MCF 10A (cell line): ENCODE measurements around the gene GEMIN2. TPM values are rescaled to one million over a fixed set of nuclear protein-coding genes. Genes with fewer than 3 reads are reported as not detected.
"Not testable (repeated sequence)": the region's sequence is repeated elsewhere in the genome, so short reads cannot be mapped to it uniquely, and the experiment has no call there.

Experiments
- BruUV-seq: library from RNA; stranded (reverse); fragments of 400-500 nt; replicated peaks from 2 replicates; lab custom pipeline; 2021; lab: Mats Ljungman, UMichigan
- CTCF ChIA-PET: fragments of 300-600 bp; sonication (Branson Sonifier 250); formaldehyde crosslinking; extraction: SDS; loops from one replicate; lab custom pipeline; 2021; ENCODE audit warnings: antibody characterized with exemption, inconsistent platforms; lab: Yijun Ruan, JAX
- POLR2A ChIA-PET: fragments of 300-600, 350-650 bp; sonication (Branson Sonifier 250); formaldehyde crosslinking; extraction: SDS; loops from one replicate; lab custom pipeline; 2020; ENCODE audit warnings: antibody characterized with exemption, inconsistent platforms; lab: Yijun Ruan, JAX
- DNase-seq: peaks from one replicate; pipeline ENCODE4 v3.0.0-alpha.2; 2018; ENCODE audit not compliant: unreplicated experiment
- H3K27ac Mint-ChIP-seq: one replicate; pipeline ENCODE4 v1.8.0; 2022; ENCODE audit warnings: mild to moderate bottlenecking, low read depth, mixed read lengths; ENCODE audit not compliant: unreplicated experiment
- H3K27me3 Mint-ChIP-seq: one replicate; pipeline ENCODE4 v1.8.0; 2022; ENCODE audit warnings: mixed read lengths; ENCODE audit not compliant: insufficient read depth, unreplicated experiment
- H3K36me3 Mint-ChIP-seq: one replicate; pipeline ENCODE4 v1.8.0; 2022; ENCODE audit warnings: mild to moderate bottlenecking, moderate library complexity, mixed read lengths; ENCODE audit not compliant: insufficient read depth, unreplicated experiment
- H3K4me1 Mint-ChIP-seq: one replicate; pipeline ENCODE4 v1.8.0; 2022; ENCODE audit warnings: mixed read lengths; ENCODE audit not compliant: insufficient read depth, unreplicated experiment
- H3K4me3 Mint-ChIP-seq: one replicate; pipeline ENCODE4 v1.8.0; 2022; ENCODE audit warnings: mild to moderate bottlenecking, moderate library complexity, mixed read lengths; ENCODE audit not compliant: unreplicated experiment
- H3K9me3 Mint-ChIP-seq: one replicate; pipeline ENCODE4 v1.8.0; 2022; ENCODE audit warnings: mixed read lengths; ENCODE audit not compliant: unreplicated experiment
- CTCF ChIP-seq: fragments of 200-600 bp; IDR thresholded peaks from one replicate; pipeline ENCODE4 v1.8.0; 2022; ENCODE audit warnings: antibody characterized with exemption, mild to moderate bottlenecking; ENCODE audit not compliant: unreplicated experiment
- intact Hi-C: fragments of 100-400 bp; cut with micrococcal nuclease; formaldehyde crosslinking; loops from 2 replicates; pipeline ENCODE4 v1.14.1; 2022
- total RNA-seq: library from RNA; stranded (reverse); gene quantifications from 2 replicates; pipeline ENCODE4 v1.2.3, GENCODE V29; 2022

GEMIN2 gene
- total RNA-seq, 1 experiment from 2014 or later, result 23.4 TPM

- ChIA-PET POLR2A (interaction anchor here (0.7 kb wide), 1 partner anchor 105 kb away, joined by 3 read pairs; no protein-coding TSS in a partner anchor), CTCF (interaction anchor here (1.5 kb wide), 1 partner anchor 8 kb away, joined by 3 read pairs; no protein-coding TSS in a partner anchor)
- intact Hi-C loops, result no loop called here
These were observed 46.4 kb downstream of the GEMIN2 start for GRCh38 chr14:39160494-39160893.

GRCh38 chr14:39167797-39168320 lies 53.7 kb downstream of the GEMIN2 start:
- H3K27me3 Mint-ChIP-seq, intact Hi-C loops, CTCF ChIA-PET, BruUV-seq, DNase-seq, H3K9me3 Mint-ChIP-seq: not testable (repeated sequence)
- POLR2A ChIA-PET, result interaction anchor here (0.7 to 2.8 kb wide), 8 partner anchors 54 to 108 kb away, joined by 3 to 10 read pairs (median 5); partner anchors contain the start of gene GEMIN2
- Mint-ChIP-seq H3K4me1 (peaks cover 14% of the 10 kb centered on the region), H3K36me3 (peaks cover 33% of the 10 kb centered on the region), H3K4me3 (peak overlapping the region; percentile 83), H3K27ac (peak overlapping the region; percentile 77)

More at GRCh38 chr14:39160494-39160893, 46.4 kb downstream of the GEMIN2 start:
- no peak for TF ChIP-seq CTCF
- H3K36me3 Mint-ChIP-seq, result peaks cover 32% of the 10 kb centered on the region
- BruUV-seq, result no TSS peak
- no peak overlapping the region for H3K4me3 Mint-ChIP-seq
- no peak overlapping the region for H3K27ac Mint-ChIP-seq
- H3K4me1 Mint-ChIP-seq, result no peaks in the 10 kb centered on the region
- no peak for DNase-seq
- no peaks in the 10 kb centered on the region for H3K9me3 Mint-ChIP-seq
- no peaks in the 10 kb centered on the region for H3K27me3 Mint-ChIP-seq

- intact Hi-C loops, result no loop called here
- no TSS peak for BruUV-seq
- Mint-ChIP-seq H3K27me3 (no peaks in the 10 kb centered on the region), H3K27ac (peak overlapping the region; percentile 77), H3K36me3 (peaks cover 32% of the 10 kb centered on the region), H3K4me1 (peaks cover 14% of the 10 kb centered on the region), H3K4me3 (peak overlapping the region; percentile 83), H3K9me3 (no peaks in the 10 kb centered on the region)
- ChIA-PET POLR2A (interaction anchor here (0.7 to 2.8 kb wide), 12 partner anchors 10 to 107 kb away, joined by 3 to 10 read pairs (median 3); partner anchors contain the start of gene GEMIN2), CTCF (interaction anchor here (0.7 kb wide), 2 partner anchors 16 to 97 kb away, joined by 3 read pairs; no protein-coding TSS in a partner anchor)
- no peak for DNase-seq
- no peak for TF ChIP-seq CTCF
These were observed 54.5 kb downstream of the GEMIN2 start for GRCh38 chr14:39168591-39168990.

GRCh38 chr14:39169541-39169900 lies 55.4 kb downstream of the GEMIN2 start:
- ChIA-PET CTCF (interaction anchor here (1.6 kb wide), 1 partner anchor 199 kb away, joined by 4 read pairs; no protein-coding TSS in a partner anchor), POLR2A (interaction anchor here (0.8 to 1.7 kb wide), 18 partner anchors 11 to 263 kb away, joined by 4 to 144 read pairs (median 7); partner anchors contain the start of genes FBXO33, GEMIN2 and SEC23A)
- peak overlapping the region; percentile 83 for H3K4me3 Mint-ChIP-seq
- H3K36me3 Mint-ChIP-seq, result peaks cover 32% of the 10 kb centered on the region
- peak; percentile 31 for DNase-seq
- TF ChIP-seq CTCF, result no peak
- H3K9me3 Mint-ChIP-seq, result no peaks in the 10 kb centered on the region
- intact Hi-C loops, result no loop called here
- H3K27ac Mint-ChIP-seq, result peak overlapping the region; percentile 93
- H3K27me3 Mint-ChIP-seq, result no peaks in the 10 kb centered on the region
- no TSS peak for BruUV-seq
- peaks cover 14% of the 10 kb centered on the region for H3K4me1 Mint-ChIP-seq
